NCI-H82 (cell line): ENCODE results near the gene EEF1E1.
A peak's percentile ranks its signal among the peaks of the same experiment; 100 is the strongest.

Experiments
- DNase-seq: peaks from one replicate; lab custom pipeline; 2025; lab: John Stamatoyannopoulos, UW

EEF1E1 gene

GRCh38 chr6:8087870-8088754 lies 14.2 kb downstream of the EEF1E1 start:
- DNase-seq, result no peak

- no peak for DNase-seq
Observed at GRCh38 chr6:8086755-8087306, 15.5 kb downstream of the EEF1E1 start.

- DNase-seq, result no peak
Observed at GRCh38 chr6:8085053-8085511, 17.3 kb downstream of the EEF1E1 start.

GRCh38 chr6:8084586-8084985 lies 17.8 kb downstream of the EEF1E1 start:
- no peak for DNase-seq

- no peak for DNase-seq
Observed at GRCh38 chr6:8082954-8083858, 19.1 kb downstream of the EEF1E1 start.

- no peak for DNase-seq
Observed at GRCh38 chr6:8082572-8082953, 19.8 kb downstream of the EEF1E1 start.

GRCh38 chr6:8080362-8081151 lies 21.8 kb downstream of the EEF1E1 start:
- no peak for DNase-seq

GRCh38 chr6:8079126-8079525 lies 23.2 kb downstream of the EEF1E1 start:
- no peak for DNase-seq

GRCh38 chr6:8077991-8078390 lies 24.4 kb downstream of the EEF1E1 start:
- DNase-seq, result no peak

- no peak for DNase-seq
Observed at GRCh38 chr6:8075704-8076103, 26.6 kb downstream of the EEF1E1 start.

- DNase-seq, result no peak
Observed at GRCh38 chr6:8075185-8075584, 27.2 kb downstream of the EEF1E1 start.

GRCh38 chr6:8074213-8074612 lies 28.1 kb downstream of the EEF1E1 start:
- DNase-seq, result no peak

- DNase-seq, result no peak
Observed at GRCh38 chr6:8073758-8074157, 28.6 kb downstream of the EEF1E1 start.

GRCh38 chr6:8070718-8071117 lies 31.6 kb downstream of the EEF1E1 start:
- no peak for DNase-seq

- no peak for DNase-seq
Observed at GRCh38 chr6:8069631-8070284, 32.6 kb downstream of the EEF1E1 start.

GRCh38 chr6:8069151-8069550 lies 33.2 kb downstream of the EEF1E1 start:
- DNase-seq, result no peak

GRCh38 chr6:8066108-8066507 lies 36.2 kb downstream of the EEF1E1 start:
- peak; percentile 8 for DNase-seq

GRCh38 chr6:8065519-8065911 lies 36.8 kb downstream of the EEF1E1 start:
- no peak for DNase-seq

GRCh38 chr6:8064638-8065518 lies 37.5 kb downstream of the EEF1E1 start:
- DNase-seq, result peak; percentile 33
